Stimulated activated CD4-positive, alpha-beta T cell treated with anti-CD3 and anti-CD28 coated beads, Interleukin-1b, Interleukin-23, amount 100 ng/mL, for 4 hours (primary cell): ENCODE data around the gene MLPH.

Experiments
- DNase-seq, 2 donors: peaks; one replicate each; pipeline ENCODE4 v3.0.0-alpha.2; 2020; ENCODE audit warnings: low read depth in 2 of 2

The MLPH gene

DNA sequence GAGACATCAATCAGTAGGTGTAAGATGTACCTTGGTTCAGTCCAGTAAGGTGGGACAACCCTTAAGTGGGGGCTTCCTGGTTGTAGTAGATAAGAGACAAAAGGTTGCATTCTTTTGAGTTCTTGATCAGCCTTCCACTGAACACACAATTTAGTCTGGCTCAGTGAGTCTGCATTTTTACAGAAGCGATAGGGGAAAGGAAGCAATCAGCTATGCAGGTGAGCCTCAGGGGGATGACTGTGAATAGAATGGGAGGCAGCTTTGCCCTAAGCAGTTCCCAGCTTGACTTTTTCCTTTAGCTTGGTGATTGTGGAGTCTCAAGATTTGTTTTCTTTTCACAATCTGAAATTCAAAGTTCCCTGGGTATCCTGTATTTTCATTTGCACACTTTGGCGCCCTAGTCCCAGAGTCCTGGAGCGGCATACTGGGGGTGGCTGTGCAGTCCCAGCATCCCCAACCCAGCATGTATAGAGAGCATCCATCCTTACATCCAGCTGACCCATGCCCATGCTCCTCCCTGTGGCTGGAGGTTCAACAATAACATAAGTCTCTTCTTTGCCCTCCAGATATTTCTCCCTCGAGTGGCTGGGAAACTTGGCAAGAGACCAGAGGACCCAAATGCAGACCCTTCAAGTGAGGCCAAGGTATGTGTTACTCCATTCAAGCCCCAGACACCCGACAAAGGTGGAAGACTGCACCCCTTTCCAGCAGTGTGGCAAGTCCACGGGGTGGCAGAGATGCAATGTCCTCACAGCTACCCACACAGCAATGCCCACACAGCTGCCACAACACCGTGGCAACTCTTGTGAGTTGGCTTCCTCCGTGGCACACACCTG is 59.2 kb downstream of the MLPH start:
- no peak for DNase-seq

DNA sequence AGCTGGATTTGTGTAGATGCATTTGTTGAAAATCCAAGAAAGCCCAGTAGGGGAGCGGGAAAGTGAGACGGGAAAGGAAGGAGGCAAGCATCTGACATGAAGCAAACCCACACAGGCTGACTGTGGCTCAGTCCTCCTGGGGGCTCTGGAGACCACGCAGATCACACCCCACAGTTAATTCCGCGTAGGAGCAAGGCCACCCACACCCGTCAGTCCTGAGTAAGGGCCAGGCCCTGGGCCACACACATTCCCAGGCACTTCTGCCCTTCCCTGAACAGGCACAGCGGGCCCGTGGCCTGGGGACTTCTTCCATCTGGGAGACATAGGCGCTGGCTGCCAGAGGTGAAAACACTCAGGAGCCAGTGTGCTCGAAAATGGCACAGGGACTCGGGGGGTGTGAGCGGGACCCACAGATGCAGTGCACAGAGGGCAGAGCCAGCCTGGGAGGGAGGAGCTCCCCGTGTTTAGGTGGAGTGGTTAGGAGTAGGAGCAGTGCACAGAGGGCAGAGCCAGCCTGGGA is 59.9 kb downstream of the MLPH start:
- no peak for DNase-seq

DNA sequence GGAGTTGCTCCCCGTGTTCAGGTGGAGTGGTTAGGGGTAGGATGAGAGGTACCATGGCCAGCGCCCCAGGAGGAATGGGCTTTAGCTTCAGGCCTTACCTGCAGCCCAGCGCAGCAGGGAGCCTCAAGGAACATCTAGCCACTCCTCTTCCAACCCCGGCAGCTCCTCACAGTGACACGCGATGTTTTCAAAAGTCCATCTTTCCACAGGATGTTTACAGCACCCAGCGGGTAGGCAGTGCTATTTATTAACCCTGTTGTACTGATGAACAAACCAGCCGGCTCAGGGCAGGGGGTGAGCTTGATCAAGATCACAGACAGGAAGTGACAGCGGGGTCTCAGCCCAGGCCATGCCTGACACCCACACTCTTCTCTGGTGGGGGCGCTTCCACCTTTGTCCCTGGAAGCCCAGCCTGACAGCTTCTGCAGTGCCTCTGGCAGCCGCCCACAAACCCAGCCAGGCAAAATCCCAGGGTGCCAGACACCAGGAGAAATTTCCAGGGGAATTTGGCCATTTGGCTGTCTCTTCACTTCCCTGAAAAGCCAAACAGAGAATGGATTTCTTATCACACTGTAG is 60.9 kb downstream of the MLPH start:
- DNase-seq: no peak

DNA sequence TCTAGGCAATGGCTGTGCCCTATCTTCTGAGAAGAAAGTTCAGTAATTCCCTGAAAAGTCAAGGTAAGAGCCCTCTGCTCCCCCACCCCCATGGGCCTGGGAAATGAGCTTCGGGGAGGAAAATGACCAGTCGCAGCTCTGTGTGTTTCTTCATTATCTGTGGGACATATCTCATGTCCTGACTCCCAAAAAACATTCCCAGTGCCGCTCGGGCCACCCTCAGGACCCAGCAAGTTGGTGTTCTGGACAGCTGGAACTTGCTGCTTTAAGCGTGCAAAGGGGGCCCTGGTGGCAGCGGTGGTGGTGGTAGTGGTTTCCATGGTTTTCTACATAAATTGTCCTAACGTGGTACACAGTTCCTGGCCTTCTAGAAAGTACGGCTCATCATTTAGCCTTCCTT is 62.2 kb downstream of the MLPH start:
- DNase-seq: no peak

DNA sequence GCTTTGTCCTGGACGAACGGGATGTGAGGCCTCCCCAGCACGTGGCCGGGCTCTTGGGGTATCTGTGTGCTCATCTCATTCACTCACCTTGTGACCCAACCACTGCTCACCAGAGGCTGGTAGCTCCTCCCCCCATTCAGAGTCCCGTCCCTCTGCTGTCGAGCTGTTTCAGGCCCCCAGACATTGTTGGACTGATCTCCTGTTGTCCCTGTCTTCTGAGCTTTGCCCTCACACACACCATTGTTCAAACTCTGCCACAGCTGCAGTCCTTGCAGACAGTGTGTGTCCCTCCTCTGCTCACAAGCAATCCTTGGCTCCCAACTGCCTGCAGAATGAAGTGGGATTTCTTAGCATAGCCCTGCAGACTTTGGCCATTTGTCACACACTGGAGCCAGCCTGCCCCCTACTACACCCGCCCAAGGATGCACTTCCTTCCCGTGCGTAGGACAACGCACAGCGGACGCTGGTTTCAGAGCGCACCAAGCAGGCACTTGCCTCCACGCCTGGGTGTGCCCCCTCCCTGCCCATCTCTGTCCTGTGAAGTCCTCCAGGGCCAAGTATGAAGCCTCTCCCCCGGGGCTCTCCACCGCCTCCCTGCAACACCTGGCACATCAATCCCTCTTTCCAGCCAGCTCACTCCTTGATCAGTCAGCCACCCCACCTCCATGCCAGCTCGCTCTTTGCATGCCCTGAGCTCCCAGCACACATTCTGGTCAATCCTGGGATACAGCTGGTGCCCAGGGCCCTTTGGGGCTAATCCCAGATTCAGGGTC is 62.8 kb downstream of the MLPH start:
- DNase-seq: no peak

DNA sequence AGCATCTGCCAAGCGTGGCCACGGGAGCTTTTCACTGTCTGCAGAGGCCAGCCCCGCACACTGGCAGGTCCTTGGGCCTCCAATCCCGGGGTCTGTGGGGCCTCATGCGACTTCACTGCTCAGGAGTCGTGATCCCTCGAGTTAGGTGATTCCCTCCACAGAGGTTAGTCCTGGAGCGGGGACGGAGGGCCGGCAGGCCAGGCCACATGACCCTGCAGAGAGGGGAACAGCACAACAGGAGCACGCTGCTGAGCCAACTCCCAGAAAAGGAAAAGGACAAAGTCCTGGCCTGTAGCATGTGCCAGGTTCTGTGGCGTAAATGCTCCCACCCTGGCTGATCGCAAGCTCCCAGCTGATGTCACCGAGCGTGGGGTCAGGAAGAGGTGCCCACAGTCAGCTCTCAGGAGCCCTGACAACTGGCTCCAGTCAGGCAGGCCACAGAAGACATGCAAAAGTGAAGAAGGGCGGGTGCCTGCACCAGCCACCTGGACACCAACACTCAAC is 64.1 kb downstream of the MLPH start:
- no peak for DNase-seq

DNA sequence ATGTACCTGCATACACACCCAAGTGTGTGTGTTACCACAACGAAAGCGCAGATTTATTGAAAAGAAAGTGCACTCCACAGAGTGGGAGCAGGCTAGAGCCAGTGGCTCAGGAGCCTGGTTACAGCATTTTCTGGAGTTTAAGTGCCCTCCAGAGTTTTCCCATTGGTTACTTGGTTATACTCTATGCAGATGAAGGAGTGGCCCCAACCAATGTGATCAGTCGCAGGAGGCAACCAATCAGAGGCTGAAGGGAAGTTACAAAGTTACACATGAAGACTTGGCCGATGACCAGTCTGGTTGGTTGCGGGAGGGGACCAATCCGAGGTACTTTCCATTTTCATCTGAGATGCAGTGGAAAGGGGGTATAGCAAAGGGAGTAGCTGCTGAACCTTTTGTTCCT is 65.9 kb downstream of the MLPH start:
- DNase-seq: no peak

DNA sequence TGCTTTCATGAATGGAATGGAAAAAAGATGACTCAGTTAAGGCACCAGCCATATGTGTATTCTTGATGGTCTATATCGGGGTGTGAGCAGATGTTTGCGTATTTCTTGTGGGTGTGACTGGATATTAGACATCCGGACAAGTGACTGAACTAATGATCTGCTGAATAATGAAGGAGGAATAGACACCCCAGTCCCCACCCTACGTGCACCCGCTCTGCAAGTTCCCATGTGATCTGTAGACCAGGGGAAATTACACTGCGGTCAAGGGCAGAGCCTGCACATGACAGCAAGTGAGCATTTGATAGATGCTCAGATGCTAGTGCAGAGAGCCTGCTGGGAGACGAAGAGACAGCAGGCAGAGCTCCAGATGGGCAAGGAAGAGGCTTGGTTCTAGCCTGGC is 66.9 kb downstream of the MLPH start:
- no peak for DNase-seq

DNA sequence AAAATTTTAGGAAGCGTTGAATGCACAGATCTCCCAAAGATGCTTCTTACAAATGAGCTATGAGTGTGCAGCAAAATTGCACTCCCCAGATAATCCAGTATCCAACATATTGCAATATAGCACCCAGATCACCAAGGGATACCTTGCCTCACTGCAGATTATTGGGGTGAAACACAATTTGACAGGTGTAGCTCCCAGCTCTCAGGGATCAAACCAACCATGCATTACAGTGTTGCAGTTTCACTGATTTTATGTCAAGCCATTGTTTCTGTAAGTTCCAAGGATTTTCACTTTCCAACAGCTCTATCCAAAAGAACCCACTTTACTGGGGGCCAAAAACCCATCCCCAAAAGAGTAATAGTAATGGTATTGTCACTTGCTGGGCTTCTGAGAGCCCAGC is 68.5 kb downstream of the MLPH start:
- DNase-seq: no peak

DNA sequence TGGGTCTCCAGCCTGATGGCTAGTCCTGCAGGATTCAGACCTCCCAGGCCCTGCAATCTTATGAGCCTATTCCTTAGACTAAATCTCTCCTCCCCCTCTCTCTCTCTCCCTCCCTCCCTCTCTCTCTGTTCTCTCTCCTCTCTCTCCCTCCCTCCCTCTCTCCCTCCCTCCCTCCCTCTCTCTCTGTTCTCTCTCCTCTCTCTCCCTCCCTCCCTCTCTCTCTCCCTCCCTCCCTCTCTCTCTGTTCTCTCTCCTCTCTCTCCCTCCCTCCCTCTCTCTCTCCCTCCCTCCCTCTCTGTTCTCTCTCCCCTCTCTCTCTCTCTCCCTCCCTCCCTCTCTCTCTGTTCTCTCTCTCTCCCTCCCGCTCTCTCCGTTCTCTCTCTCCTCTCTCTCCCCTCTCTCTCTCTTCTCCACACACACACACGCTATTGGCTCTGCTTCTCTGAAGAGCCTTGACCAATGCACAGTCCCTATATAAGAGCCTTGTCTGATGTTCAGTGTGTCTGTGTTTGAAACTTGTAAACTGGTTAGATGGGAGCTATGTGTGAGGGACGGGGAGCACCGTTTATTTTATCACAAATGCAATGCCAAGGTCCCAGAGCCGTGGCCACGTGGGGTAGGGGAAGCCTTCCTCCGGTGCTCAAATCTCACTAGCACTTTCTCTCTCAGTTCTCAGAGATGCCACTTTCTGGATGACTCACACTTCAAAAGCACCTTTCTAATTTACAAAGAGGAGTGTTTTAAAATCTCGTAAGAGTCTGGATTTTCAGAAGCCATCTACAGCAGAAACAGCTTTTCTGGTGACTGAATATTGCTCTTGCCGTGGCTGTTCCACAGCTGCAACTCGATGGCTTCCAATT is 70.0 kb downstream of the MLPH start:
- DNase-seq: peak; percentile 4 to 34

DNA sequence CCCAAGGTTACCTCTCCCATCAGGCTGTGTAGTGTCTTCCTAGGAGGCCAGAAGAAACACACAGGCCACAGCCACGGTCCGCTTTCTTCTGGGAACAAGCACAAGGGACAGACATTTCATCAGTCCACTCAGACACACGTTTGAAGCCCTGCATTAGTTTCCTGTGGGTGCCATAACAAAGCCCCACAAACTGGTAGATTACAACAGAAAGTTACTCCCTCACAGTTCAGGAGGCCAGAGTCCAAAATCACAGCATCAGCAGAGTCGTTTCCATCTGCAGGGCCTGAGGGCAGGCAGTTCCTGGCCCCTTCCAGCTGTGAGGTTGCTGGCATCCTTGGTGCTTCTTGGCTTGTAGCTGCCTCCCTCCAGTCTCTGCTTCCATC is 70.6 kb downstream of the MLPH start:
- no peak for DNase-seq

DNA sequence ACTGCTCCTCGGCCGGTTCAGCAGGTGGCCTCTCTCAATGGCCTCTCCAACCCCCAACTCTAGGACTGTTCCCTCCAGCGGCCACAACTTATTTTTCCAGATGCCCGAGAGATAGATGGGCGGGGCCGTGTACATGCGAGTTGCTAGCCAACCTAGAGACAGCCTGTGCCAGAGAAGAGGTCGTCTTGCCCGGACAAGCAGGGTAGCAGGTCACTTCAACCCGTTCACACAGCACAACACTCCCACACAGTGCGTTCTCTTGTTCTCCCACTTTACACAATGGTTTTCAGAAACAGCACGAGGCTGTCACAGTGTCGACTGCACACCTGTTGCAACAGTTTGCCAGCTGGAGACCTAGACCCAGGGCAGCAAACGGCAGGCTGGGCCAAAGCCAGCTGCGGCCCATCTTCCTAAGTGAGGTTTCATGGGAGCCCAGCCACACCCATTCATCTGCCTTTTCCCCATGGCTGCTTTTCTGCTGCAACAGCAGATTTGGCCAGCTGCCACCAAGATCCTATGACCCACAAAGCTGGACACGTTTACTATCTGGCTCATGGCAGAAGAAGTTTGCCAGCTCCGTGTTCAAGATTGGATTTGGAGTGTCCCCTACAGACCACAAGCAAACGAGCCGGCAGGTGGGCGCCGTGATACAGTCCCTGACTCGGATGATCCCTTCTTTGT is 72.0 kb downstream of the MLPH start:
- no peak for DNase-seq

DNA sequence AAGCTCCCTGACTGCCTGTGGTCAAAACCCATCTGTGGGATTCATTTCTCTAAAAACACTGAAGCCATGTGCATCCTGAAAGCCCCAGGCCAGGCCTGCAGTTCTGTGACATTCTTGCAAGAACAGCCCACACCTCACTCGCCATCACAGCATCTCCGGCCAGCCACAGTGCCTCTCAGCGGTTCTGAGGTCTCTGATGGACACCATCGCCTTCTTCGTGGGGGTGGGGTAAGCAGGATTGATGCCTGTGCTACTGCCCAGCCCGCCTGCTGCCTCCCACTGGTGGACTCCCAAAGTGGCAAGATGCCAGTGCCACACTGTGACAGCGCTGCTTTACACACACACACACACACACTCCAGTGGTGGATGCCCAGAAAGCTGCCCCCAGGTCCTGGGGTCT is 74.2 kb downstream of the MLPH start:
- no peak for DNase-seq

DNA sequence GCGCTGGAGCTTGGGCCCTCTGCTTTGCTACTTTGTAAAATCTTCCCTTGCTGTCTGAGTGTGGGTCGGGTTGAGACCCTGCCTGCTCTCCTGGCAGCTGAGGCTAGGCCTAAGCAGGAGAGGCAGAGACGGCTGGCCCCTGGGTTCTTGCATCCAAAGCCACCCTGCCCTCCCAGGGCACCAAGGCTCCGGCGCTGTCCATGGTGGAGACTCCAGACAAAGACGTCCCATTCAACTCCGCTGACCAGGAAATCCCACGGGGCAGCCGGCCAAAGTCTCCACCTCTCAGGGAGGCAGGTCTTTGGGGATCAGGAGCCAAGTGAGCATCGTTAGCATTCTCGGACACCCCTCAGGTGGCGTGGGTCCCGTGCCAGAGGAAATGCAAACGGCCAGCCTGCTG is 76.8 kb downstream of the MLPH start:
- DNase-seq: no peak

DNA sequence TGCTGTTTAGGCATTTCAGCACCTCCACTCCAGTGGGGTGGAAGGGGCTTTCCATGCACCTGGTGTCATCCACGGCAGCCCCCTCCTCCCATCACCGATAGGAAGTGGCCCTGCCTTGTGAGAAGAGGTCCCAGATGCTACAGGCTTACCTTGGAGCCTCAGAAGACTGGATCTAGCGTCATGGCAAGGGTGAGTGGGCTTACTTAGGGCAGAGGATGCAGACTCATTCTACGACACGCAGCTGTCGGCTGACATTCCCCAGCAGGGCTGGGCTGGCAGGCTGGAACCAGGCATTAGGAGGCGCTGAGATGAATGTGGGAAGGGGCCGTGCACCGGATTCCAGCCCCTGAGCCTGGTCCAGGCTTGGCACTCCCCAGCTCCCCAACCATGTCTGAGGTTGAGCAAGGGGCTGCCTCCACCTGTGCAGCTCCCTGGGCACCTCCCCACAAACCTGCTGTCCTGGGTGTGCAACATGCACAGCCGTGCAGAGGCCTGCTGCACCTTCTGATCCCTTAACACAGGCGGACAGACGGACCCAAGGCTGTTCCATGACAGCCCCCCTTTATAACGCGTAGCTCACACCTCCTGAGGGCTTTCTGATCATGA is 77.6 kb downstream of the MLPH start:
- DNase-seq: no peak

DNA sequence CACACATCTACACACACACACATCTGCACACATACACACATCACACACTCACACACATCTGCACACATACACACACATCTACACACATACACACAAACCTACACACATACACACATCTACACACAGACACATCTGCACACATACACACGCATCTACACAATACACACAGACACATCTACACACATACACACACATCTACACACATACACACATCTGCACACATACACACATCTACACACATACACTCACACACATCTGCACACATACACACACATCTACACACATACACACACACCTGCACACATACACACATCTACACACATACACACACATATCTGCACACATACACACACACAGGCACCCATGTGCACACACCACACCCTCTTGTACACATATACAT is 78.9 kb downstream of the MLPH start:
- DNase-seq: no peak

DNA sequence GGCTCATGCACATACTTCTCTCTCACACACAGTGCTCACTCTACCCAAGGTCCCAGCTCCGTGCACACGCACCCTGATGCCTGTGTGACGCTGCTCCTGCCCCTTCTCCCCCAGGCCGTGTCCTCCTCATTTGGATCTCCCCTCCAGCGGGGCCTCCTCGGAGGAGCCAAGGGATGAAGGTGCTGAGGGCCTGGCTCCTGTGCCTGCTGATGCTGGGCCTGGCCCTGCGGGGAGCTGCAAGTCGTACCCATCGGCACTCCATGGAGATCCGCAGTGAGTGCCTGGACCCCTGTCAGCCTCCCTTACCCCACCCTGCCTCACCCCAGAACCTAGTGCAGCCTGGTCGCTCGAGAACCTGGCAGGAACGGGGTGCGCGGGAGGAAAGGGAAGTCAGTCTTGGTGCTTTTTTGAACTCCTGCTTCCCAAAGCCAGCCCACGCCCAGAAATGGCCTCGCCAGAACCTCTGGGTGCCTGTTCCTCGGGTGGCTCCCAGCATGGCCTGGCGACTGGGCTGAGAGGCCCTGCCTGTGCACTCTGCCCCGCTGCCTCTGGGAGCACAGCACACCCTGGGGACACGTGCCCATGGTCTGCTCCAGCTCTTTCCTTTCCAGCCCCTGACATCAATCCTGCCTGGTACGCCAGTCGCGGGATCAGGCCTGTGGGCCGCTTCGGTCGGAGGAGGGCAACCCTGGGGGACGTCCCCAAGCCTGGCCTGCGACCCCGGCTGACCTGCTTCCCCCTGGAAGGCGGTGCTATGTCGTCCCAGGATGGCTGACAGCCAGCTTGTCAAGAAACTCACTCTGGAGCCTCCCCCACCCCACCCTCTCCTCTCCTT is 79.6 kb downstream of the MLPH start, which contains the start of gene PRLH:
TSS of gene PRLH (plus strand) at position 174 of the 835 bp plus-strand sequence. CDS start at position 174, 0 bp downstream.
- DNase-seq: no peak

DNA sequence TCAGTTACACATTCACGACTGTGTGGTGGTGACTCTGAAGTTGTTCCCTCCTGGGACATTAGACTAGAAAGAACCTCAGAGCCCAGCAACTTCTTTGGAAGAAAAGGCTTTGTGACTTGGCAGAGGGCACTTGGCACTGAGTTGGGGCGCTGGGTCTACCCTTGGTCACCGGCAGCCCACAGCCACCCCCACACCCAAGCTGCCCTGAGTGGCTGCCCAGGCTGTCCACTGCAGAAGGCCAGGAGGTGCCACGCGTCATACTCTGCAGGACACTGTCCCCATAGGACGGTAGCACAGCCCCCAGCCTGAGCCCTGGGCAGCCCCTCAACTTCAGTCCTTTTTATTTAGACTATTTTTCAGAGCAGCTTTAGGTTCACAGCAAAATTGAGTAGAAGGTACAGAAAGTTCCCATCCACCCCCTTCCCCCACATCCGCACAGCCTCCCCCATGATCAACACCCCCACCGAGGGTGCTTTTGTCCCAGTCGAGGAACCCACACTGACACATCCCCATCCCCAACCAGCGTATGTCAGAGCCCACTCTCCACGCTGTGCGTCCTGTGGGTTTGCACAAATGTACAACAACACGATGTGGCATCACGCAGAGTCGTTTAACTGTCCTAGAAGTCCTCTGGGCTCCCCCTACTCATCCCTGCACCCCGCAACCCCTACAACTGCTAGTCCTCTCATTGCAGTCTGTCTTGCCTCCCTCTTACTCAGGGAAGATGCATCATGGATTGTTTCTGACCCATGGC is 80.4 kb downstream of the MLPH start:
- no peak for DNase-seq
